HG03280 (cell line): ENCODE results near the gene TNFAIP8.

ENCODE experiments used
- ATAC-seq: cut with Tn5 transposase; IDR thresholded peaks from one replicate; pipeline ENCODE4 v1.9.1; 2021; ENCODE audit warnings: mild to moderate bottlenecking, moderate library complexity; ENCODE audit not compliant: unreplicated experiment

Gene TNFAIP8

GRCh38 chr5:119365847-119366539, 10.2 kb downstream of the TNFAIP8 start:
- no peak for ATAC-seq

- no peak for ATAC-seq
Measured at GRCh38 chr5:119366540-119366881, 10.7 kb downstream of the TNFAIP8 start.

DNA sequence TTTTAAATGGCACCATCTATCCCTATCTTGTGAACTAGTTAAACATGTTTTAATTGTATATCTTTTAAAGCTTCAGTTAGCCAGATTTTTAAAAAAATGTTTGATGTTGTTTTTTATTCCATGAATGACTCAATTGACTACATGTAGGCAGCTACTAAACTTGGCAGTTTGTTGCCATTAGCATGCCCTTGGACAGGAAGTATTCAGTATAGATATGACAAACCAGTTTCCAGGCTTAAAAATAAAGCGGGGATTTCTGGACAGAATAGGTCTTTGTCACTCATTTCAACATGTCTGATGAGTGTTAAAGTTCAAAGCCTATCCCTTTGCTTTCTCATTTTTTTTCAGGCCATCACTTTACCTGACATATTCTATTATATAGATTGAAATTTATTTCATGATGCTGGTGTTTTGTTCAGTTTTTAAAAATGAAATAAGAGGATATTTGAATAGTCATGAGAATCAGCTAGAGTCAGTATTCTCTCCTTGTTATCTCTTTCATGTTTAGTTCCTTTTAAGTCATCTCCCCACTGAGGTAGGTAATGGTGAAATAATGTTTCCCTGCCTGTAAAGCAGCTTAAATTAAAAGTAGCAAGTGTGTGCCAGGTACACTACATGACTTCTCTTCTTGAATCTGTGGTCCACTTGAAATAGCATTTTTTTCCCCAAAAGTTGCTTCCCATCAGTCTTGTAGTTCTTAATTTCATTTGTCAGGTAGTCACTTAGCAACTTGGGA, 11.9 kb downstream of the TNFAIP8 start:
- peak; percentile 68 for ATAC-seq

DNA sequence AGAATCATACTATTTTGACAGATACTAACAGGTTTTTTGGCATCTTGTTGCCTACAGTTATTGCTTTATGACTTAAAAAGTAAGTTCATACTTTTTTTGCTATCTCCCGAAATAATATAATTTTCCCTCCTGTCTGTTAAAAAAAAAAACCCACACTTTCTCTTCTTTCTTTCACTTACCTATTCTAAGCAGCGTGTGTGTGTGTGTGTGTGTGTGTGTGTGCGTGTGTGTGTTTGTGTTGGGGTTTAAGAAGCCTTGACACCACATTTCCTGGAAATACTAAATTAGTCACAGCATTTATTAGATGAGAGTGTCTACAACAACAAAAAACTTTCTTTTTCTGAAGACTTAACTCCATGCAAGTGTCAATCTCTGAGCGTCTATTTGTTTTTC, 12.4 kb downstream of the TNFAIP8 start:
- no peak for ATAC-seq

DNA sequence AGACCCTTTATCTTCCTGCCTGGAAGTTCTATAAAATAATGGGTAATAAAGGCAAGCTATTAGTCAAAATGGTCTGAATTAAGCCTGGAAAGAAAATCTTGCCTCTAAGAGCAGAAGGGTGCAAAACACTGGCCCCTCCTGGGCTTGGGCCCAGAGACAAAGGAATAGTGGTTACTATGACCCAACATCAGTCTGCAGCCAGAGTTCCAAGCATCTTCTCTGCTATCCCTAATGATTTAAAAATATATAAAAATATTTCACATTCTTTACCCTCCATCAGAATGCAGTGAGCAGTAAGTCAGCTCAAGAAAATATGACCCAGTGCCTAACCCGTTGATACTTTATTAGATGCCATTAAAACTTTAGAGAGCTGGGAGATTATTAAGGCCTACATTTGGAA, 14.7 kb downstream of the TNFAIP8 start:
- no peak for ATAC-seq

- no peak for ATAC-seq
Measured at GRCh38 chr5:119371146-119371545, 15.3 kb downstream of the TNFAIP8 start.

- peak; percentile 50 for ATAC-seq
Measured at GRCh38 chr5:119373449-119373858, 17.6 kb downstream of the TNFAIP8 start.

- no peak for ATAC-seq
Measured at GRCh38 chr5:119374901-119375300, 19.1 kb downstream of the TNFAIP8 start.

DNA sequence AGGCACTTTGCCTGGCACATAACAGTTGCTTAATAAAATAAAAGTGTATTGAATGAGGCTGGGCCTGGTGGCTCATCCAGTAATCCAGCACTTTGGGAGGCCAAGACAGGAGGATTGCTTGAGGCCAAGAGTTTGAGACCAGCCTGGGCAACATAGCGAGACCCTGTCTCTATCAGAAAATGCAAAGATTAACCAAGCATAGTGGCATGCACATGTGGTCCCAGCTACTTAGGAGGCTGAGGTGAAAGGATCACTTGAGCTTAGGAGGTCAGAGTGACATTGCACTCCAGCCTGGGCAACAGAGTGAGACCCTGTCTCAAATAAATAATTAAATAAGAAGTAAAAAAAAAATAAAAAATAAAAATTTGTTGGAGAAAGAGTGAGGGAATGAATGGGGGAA, 21.2 kb downstream of the TNFAIP8 start:
- no peak for ATAC-seq

- no peak for ATAC-seq
Measured at GRCh38 chr5:119378075-119378700, 22.4 kb downstream of the TNFAIP8 start.

DNA sequence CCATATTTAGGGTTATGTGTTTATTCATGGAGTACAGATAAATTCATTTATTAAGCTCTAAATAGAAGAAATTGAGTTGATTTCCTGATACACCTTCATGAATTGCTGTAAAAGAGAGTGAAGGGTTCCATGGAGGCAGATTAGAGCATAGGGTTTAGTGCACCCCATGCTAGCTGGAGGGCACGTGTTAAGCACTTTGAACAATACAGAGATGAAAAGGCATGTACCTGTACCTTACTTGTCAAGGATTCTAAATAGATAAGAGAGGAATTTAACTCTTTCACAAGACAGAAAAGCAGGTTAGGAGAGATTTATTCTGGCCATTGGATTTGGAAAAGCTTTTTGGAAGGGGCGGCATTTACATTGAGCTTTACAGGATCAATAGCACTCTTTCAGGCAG, 23.3 kb downstream of the TNFAIP8 start:
- ATAC-seq: no peak

DNA sequence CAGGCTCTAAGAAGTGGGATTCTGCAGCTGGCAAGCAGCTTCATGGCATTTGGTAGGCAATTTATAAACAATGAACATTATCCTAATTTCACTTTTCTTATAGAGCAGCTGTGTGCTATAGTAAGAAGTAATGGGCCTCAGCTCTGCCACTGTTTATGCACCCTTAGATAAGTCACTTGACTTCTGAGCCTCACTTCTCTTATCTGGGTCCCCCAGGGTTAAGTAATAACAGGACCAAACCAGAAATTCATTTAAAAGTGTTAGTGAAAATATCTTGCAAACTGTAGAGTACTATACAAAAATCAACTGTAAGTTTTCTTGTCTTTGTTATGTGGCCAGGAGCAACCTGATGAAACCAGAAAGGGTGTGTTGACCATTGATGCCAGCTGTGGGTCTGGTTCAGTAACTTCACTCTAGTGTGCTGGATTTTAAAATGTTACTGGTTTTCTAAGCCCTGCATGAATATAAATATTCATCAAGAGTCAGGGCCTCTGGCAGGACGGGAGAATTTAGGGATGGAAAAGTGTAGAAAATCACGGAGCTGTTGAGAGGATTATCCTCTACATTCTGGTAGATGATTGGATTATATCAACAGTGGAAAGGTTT, 24.2 kb downstream of the TNFAIP8 start:
- ATAC-seq: no peak

GRCh38 chr5:119382169-119382568, 26.4 kb downstream of the TNFAIP8 start:
- ATAC-seq: no peak

- ATAC-seq: no peak
Measured at GRCh38 chr5:119383008-119383407, 27.2 kb downstream of the TNFAIP8 start.

DNA sequence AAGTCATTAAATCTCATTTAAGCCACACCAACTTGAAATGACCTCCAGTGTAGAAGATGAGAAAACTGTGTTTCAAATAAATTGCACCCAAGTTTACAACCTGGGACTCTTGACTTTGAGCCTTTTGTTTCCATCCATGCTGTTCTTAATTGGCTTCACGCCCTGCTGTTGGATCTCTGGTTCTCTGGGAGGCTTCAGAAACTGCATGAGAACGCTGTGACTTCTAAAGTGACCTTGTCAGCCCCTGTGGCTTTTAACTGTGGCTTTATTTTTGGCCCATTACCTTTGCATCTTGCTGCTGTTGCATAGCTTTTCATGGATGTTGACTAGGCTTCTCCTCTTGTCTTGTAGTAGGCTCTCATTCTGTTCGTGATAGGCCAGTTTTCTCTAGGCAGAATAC, 29.3 kb downstream of the TNFAIP8 start:
- ATAC-seq: peak; percentile 36

GRCh38 chr5:119385536-119386128, 29.8 kb downstream of the TNFAIP8 start:
- peak; percentile 37 for ATAC-seq

DNA sequence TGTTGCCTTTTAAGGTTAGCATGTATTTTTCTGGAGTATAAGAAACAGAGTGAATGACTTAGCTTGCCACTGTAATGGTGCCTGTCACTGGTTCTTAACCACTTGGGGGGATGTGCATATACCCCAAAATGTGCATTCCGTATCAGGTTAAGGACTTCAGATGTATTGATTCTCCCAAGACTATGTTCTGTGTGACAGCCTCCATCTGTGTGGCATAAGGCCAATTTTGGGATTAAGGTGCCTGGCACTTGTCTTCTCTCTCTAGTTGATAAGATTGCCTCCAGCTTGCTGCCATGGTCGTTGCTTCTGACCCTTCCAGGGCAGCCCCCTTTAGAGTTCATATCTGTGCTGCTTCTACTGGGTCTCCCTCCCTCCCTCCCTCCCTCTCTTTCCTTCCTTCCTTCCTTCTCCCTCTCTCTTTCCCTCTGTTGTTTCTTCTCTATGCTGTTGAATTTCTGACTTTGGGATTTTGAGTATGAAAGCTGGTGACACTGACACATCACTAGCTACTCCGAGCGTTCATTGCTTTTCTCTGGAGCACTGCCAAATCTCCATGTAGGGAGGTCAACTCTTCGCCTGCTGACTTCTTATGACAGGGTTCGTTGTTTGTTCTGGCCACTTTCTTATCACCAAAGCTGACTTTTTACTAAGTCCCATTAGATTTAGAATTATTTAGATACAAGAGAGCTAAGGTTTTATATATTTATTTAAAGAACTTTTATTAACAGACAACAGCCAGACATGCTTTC, 31.0 kb downstream of the TNFAIP8 start:
- no peak for ATAC-seq

DNA sequence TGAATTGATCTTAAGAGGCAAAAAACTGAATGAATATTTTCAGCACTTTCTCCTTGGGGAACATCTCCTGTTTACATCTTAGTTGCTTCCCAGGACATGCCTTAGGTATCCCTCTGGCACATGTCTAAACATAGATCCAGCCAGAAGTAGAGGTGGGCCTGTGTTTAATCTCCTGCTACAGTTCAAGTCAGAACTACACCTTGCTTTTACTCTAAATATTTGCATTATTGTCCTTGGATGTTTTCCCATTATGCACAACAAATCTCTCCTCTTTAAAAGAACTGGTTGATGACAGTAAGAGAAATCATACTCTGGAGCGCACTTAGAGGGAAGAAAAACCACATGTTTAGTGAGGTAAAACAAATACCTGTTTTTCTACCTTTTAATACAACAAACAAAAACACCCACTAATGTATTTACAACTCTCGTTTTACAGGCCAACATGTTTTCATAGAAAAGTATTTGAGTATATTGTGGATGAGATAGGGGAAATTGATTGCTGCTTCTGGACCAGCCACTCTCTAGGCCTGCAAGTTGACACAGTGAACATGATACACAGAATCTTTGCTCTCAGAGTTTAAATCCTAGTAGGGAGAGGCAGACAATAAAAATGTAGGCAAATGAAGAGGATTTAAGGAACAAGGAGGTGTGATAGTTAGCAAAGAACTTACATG, 32.3 kb downstream of the TNFAIP8 start:
- no peak for ATAC-seq

DNA sequence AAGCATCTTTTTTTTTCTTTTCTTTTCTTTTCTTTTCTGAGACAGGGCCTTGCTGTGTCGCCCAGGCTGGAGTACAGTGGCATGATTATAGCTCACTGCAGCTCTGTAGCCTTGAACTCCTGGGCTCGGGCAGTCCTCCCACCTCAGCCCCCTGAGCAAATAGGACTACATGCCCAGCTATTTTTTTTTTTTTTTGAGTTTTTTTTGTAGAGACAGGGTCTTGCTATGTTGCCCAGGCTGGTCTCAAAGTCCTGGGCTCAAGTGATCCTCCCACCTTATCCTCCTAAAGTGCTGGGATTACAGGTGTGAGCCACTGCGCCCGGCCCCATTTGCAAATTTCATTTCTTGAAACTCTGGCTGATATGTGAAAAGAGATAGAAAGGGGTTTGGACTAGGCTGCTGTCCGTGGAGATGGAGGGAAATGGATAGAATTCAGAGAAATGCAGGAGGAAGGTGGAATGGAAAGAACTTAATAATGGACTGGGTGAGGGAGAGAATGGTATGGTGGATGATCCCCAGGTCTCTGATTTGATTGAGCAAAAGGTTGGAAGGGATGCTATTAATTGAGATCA, 32.9 kb downstream of the TNFAIP8 start:
- ATAC-seq: no peak
